OCI-LY1 (cell line): Measurements from ENCODE around the gene TMED10.

Experiments
- EZH2 ChIP-seq: fragments of 200-600 bp; sonication (generic), shearing (Covaris generic); IDR thresholded peaks from 2 replicates; pipeline ENCODE4 v1.8.0; 2017; ENCODE audit warnings: borderline replicate concordance, mixed run types, mild to moderate bottlenecking, antibody characterized with exemption, low read length, moderate library complexity, mixed read lengths
- TF ChIP-seq, protein P1 (sequence below): fragments of 200-600 bp; sonication (generic), shearing (Covaris generic); IDR thresholded peaks from 2 replicates; pipeline ENCODE4 v1.5.1; 2017; ENCODE audit warnings: mild to moderate bottlenecking, antibody characterized with exemption, low read length, moderate library complexity, mixed read lengths

DNA sequence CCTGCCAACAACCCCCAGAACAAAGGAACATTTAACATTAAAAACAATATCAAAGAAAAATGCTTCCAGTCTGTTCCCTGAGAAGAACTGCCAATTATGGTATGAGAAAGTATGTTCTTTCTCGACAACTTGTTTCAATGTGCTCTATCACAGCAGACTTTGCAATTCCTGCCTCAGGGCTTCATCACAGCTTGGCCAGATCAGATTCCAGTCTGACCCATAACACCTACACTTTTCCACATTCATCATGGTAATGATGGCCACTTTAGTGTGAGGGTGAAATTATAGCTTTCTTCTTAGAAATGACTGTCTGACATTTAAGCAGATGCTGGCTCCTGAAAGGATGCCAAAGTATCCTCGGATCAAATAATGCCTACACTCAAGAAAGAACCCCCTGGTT, 66.5 kb downstream of the TMED10 start:
- TF ChIP-seq, protein P1, sequence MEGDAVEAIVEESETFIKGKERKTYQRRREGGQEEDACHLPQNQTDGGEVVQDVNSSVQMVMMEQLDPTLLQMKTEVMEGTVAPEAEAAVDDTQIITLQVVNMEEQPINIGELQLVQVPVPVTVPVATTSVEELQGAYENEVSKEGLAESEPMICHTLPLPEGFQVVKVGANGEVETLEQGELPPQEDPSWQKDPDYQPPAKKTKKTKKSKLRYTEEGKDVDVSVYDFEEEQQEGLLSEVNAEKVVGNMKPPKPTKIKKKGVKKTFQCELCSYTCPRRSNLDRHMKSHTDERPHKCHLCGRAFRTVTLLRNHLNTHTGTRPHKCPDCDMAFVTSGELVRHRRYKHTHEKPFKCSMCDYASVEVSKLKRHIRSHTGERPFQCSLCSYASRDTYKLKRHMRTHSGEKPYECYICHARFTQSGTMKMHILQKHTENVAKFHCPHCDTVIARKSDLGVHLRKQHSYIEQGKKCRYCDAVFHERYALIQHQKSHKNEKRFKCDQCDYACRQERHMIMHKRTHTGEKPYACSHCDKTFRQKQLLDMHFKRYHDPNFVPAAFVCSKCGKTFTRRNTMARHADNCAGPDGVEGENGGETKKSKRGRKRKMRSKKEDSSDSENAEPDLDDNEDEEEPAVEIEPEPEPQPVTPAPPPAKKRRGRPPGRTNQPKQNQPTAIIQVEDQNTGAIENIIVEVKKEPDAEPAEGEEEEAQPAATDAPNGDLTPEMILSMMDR: no peak
- no peak for TF ChIP-seq EZH2
